MM.1S (cell line): ENCODE results near the gene GRIK4.

Source experiments
- DNase-seq: peaks from one replicate; pipeline ENCODE4 v3.0.0-alpha.2; 2015
- H2AFZ ChIP-seq: fragments of 300-600 bp; sonication (generic); 2 replicates; pipeline ENCODE4 v1.6.0; 2016; ENCODE audit warnings: antibody characterized with exemption, low read length
- H3F3A ChIP-seq: fragments of 300-600 bp; sonication (generic); 2 replicates; pipeline ENCODE4 v1.6.1; 2016; ENCODE audit warnings: mild to moderate bottlenecking, antibody characterized with exemption, low read length, moderate library complexity, mixed read lengths; ENCODE audit not compliant: insufficient read depth
- H3K27ac ChIP-seq: fragments of 300-600 bp; sonication (generic); 2 replicates; pipeline ENCODE4 v1.5.1; 2016; ENCODE audit warnings: mild to moderate bottlenecking, low read length
- H3K27me3 ChIP-seq: fragments of 300-600 bp; sonication (generic); replicated peaks from 2 replicates; pipeline ENCODE4 v1.6.0; 2016; ENCODE audit warnings: low read length; ENCODE audit not compliant: insufficient read depth
- H3K36me3 ChIP-seq: fragments of 300-600 bp; sonication (generic); replicated peaks from 2 replicates; pipeline ENCODE4 v1.6.1; 2016; ENCODE audit warnings: mild to moderate bottlenecking, low read length, mixed read lengths; ENCODE audit not compliant: insufficient read depth
- H3K4me1 ChIP-seq: fragments of 300-600 bp; sonication (generic); 2 replicates; pipeline ENCODE4 v1.6.1; 2016; ENCODE audit warnings: low read length, mixed read lengths
- H3K4me2 ChIP-seq: fragments of 300-600 bp; sonication (generic); 2 replicates; pipeline ENCODE4 v1.6.0; 2016; ENCODE audit warnings: low read depth, low read length
- H3K4me3 ChIP-seq: fragments of 300-600 bp; sonication (generic); 2 replicates; pipeline ENCODE4 v1.5.1; 2016; ENCODE audit warnings: low read length, mixed read lengths
- H3K79me2 ChIP-seq: fragments of 300-600 bp; sonication (generic); 2 replicates; pipeline ENCODE4 v1.6.1; 2016; ENCODE audit warnings: mixed run types, low read length, mixed read lengths
- H3K9ac ChIP-seq: fragments of 300-600 bp; sonication (generic); 2 replicates; pipeline ENCODE4 v1.6.1; 2016; ENCODE audit warnings: low read length, mixed read lengths
- H3K9me2 ChIP-seq: fragments of 300-600 bp; sonication (generic); replicated peaks from 2 replicates; pipeline ENCODE4 v1.6.1; 2016; ENCODE audit warnings: mild to moderate bottlenecking, low read length, mixed read lengths; ENCODE audit not compliant: insufficient read depth
- H3K9me3 ChIP-seq: fragments of 300-600 bp; sonication (generic); replicated peaks from 2 replicates; pipeline ENCODE4 v1.6.1; 2016; ENCODE audit warnings: mild to moderate bottlenecking, low read length, mixed read lengths; ENCODE audit not compliant: insufficient read depth
- H4K20me1 ChIP-seq: fragments of 300-600 bp; sonication (generic); 2 replicates; pipeline ENCODE4 v1.6.1; 2016; ENCODE audit warnings: mild to moderate bottlenecking, low read length, moderate library complexity, mixed read lengths; ENCODE audit not compliant: insufficient read depth
- EZH2 ChIP-seq: fragments of 300-600 bp; sonication (generic); optimal IDR thresholded peaks from 2 replicates; pipeline ENCODE3; 2017; ENCODE audit warnings: low read depth, mild to moderate bottlenecking, antibody characterized with exemption, low read length, mixed read lengths
- EZH2phosphoT487 ChIP-seq: fragments of 300-600 bp; sonication (generic); IDR thresholded peaks from 2 replicates; pipeline ENCODE4 v1.6.1; 2018; ENCODE audit warnings: antibody characterized with exemption, low read length
- TF ChIP-seq, protein P1 (sequence below): fragments of 300-600 bp; sonication (generic); IDR thresholded peaks from 2 replicates; pipeline ENCODE4 v1.5.1; 2016; ENCODE audit warnings: antibody characterized with exemption, low read length, mixed read lengths

GRIK4 gene

DNA sequence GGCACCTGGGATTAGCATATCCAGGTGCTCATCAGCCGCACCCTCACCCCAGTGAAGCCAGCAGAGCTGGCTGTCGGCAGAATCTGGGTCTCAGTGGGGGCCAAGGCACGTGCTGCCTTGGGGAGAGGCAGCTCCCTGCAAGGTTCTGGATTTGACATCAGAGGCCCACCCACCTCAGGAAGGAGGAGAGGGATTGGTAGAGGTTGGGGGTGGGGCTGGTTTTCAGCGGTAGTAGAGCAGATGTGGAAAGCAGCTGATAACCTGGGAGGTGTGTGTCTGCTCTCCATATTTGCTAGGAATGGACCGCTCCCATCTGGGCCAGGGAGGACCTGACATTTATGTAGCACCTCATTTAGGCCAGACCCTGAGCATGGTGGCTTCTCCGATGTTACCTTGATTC lies 147.5 kb downstream of the GRIK4 start:
- TF ChIP-seq EZH2 (no peak), EZH2phosphoT487 (no peak)
- TF ChIP-seq, protein P1, sequence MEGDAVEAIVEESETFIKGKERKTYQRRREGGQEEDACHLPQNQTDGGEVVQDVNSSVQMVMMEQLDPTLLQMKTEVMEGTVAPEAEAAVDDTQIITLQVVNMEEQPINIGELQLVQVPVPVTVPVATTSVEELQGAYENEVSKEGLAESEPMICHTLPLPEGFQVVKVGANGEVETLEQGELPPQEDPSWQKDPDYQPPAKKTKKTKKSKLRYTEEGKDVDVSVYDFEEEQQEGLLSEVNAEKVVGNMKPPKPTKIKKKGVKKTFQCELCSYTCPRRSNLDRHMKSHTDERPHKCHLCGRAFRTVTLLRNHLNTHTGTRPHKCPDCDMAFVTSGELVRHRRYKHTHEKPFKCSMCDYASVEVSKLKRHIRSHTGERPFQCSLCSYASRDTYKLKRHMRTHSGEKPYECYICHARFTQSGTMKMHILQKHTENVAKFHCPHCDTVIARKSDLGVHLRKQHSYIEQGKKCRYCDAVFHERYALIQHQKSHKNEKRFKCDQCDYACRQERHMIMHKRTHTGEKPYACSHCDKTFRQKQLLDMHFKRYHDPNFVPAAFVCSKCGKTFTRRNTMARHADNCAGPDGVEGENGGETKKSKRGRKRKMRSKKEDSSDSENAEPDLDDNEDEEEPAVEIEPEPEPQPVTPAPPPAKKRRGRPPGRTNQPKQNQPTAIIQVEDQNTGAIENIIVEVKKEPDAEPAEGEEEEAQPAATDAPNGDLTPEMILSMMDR: no peak
- Histone ChIP-seq H3F3A (peaks cover 9% of the 10 kb centered on the region; the same call in 1 of the 2 replicates), H3K4me2 (no peak overlapping the region), H3K9me3 (no peaks in the 10 kb centered on the region), H3K79me2 (no peaks in the 10 kb centered on the region), H3K9me2 (no peaks in the 10 kb centered on the region), H3K27me3 (no peaks in the 10 kb centered on the region), H4K20me1 (no peaks in the 10 kb centered on the region), H3K4me1 (peaks cover 22% of the 10 kb centered on the region), H2AFZ (no peak overlapping the region), H3K9ac (no peak overlapping the region), H3K36me3 (no peaks in the 10 kb centered on the region), H3K27ac (peak overlapping the region; percentile 37; the same call in 1 of the 2 replicates), H3K4me3 (no peak overlapping the region)
- no peak for DNase-seq

DNA sequence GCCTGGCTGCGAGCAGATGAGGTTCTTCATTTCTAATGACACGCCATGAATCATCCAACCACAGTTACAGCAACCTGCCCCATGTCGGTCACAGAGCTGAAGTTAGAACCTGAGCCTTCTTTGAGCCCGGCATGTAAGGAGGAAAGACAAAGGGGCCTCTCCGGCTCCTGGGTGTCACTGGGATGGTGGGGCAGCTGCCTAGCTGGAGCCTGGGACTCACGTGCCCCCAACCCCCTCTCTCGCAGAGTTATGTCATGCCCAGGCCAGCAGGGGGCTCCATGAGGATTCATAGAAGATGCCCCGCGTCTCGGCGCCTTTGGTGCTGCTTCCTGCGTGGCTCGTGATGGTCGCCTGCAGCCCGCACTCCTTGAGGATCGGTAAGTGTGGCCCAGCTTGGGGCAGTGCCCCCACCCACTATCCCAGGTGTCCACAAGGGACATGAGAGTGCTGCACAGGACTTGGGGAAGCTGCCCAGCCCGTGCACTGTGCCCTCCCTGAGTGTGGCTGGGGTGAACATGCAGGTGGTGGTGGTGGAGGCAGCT lies 148.5 kb downstream of the GRIK4 start:
- Histone ChIP-seq H3K9me3 (no peaks in the 10 kb centered on the region), H3K4me3 (no peak overlapping the region), H3K4me1 (peaks cover 22% of the 10 kb centered on the region), H3K9ac (no peak overlapping the region), H3K36me3 (no peaks in the 10 kb centered on the region), H2AFZ (no peak overlapping the region), H3K27me3 (no peaks in the 10 kb centered on the region), H3K9me2 (no peaks in the 10 kb centered on the region), H3K27ac (no peak overlapping the region), H3K79me2 (no peaks in the 10 kb centered on the region), H3K4me2 (no peak overlapping the region), H3F3A (peaks cover 9% of the 10 kb centered on the region; the same call in 1 of the 2 replicates), H4K20me1 (no peaks in the 10 kb centered on the region)
- TF ChIP-seq, protein P1: peak; percentile 31; the same call in 1 of the 2 replicates
- TF ChIP-seq EZH2phosphoT487: no peak
- DNase-seq: no peak

DNA sequence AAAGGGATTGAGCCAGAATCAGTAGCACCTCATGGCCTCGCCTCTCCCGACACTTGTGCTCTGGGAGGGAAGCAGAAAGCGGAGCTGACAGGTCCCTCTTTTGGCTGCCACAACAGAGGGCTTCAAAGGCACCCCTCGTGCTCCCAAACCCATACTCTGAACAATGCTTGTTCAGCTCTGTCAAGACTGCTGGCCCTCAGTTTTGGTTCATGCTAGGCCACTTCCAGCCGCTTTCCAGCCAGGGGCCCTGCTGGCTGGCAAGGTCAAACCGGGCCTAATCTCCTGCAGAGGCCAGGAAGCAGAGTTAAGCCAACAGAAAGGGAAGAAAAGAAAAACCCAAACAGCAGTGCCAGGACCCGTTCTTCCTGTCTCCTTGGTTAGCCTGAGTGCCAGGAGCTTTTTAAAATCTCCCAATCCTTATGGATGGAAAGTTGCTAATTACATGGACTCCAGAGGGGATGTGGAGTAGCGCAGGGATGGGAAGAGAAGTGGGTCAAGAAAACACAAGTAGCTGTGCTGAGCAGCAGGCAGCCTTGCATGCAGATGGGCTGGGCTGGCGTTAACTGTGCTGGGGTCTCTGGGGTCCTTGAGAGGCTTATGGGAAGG lies 150.6 kb downstream of the GRIK4 start:
- TF ChIP-seq, protein P1: no peak
- TF ChIP-seq EZH2phosphoT487: no peak
- no peak for TF ChIP-seq EZH2
- no peak for DNase-seq
- H3K9me3 ChIP-seq: no peaks in the 10 kb centered on the region
- H2AFZ ChIP-seq: no peak overlapping the region
- no peaks in the 10 kb centered on the region for H3K79me2 ChIP-seq
- no peaks in the 10 kb centered on the region for H3K27me3 ChIP-seq
- no peaks in the 10 kb centered on the region for H3K9me2 ChIP-seq
- peaks cover 9% of the 10 kb centered on the region; the same call in 1 of the 2 replicates for H3F3A ChIP-seq
- H3K9ac ChIP-seq: no peak overlapping the region
- H3K27ac ChIP-seq: no peak overlapping the region
- H3K36me3 ChIP-seq: no peaks in the 10 kb centered on the region
- no peak overlapping the region for H3K4me3 ChIP-seq
- H4K20me1 ChIP-seq: no peaks in the 10 kb centered on the region
- peaks cover 18% of the 10 kb centered on the region for H3K4me1 ChIP-seq
- no peak overlapping the region for H3K4me2 ChIP-seq
